IPS DF 4.7 (cell line): ENCODE results near the gene SNTG2.
"Not testable (repeated sequence)": the region's sequence is repeated elsewhere in the genome, so short reads cannot be mapped to it uniquely, and the experiment has no call there.

Experiments
- DNase-seq: peaks from one replicate; pipeline ENCODE4 v3.0.0-alpha.2; 2013; ENCODE audit warnings: low spot score; ENCODE audit errors: extremely low read depth

The SNTG2 gene

GRCh38 chr2:1366546-1367134, 416.0 kb downstream of the SNTG2 start:
- DNase-seq: no peak

- DNase-seq: no peak
These were observed 417.0 kb downstream of the SNTG2 start for GRCh38 chr2:1367601-1368000.

GRCh38 chr2:1369905-1370304, 419.3 kb downstream of the SNTG2 start:
- no peak for DNase-seq

- no peak for DNase-seq
These were observed 419.8 kb downstream of the SNTG2 start for GRCh38 chr2:1370461-1370860.

GRCh38 chr2:1371082-1371481, 420.4 kb downstream of the SNTG2 start:
- DNase-seq: no peak

GRCh38 chr2:1373830-1374229, 423.2 kb downstream of the SNTG2 start:
- no peak for DNase-seq

- DNase-seq: no peak
These were observed 423.6 kb downstream of the SNTG2 start for GRCh38 chr2:1374287-1374686.

- no peak for DNase-seq
These were observed 425.1 kb downstream of the SNTG2 start for GRCh38 chr2:1375794-1376193.

GRCh38 chr2:1377473-1377872, 426.8 kb downstream of the SNTG2 start:
- DNase-seq: no peak

GRCh38 chr2:1378456-1379150, 428.0 kb downstream of the SNTG2 start:
- DNase-seq: no peak

- DNase-seq: no peak
These were observed 431.0 kb downstream of the SNTG2 start for GRCh38 chr2:1381644-1382043.

- DNase-seq: not testable (repeated sequence)
These were observed 437.5 kb downstream of the SNTG2 start for GRCh38 chr2:1387954-1388725.

- not testable (repeated sequence) for DNase-seq
These were observed 439.5 kb downstream of the SNTG2 start for GRCh38 chr2:1390118-1390517.

GRCh38 chr2:1393321-1393720, 442.7 kb downstream of the SNTG2 start:
- DNase-seq: no peak

- no peak for DNase-seq
These were observed 444.2 kb downstream of the SNTG2 start for GRCh38 chr2:1394709-1395408.

GRCh38 chr2:1397350-1397749, 446.7 kb downstream of the SNTG2 start:
- DNase-seq: no peak

- DNase-seq: no peak
These were observed 447.5 kb downstream of the SNTG2 start for GRCh38 chr2:1398191-1398590.

- no peak for DNase-seq
These were observed 450.5 kb downstream of the SNTG2 start for GRCh38 chr2:1400943-1401735.

- no peak for DNase-seq
These were observed 451.4 kb downstream of the SNTG2 start for GRCh38 chr2:1402064-1402463.

GRCh38 chr2:1403565-1403964, 452.9 kb downstream of the SNTG2 start:
- DNase-seq: no peak

GRCh38 chr2:1405124-1405523, 454.5 kb downstream of the SNTG2 start:
- no peak for DNase-seq
